Mesothelial cell of epicardium (in vitro differentiated cells): Measurements from ENCODE around the gene C19orf38. TPM values are rescaled to one million over a fixed set of nuclear protein-coding genes. Genes with fewer than 3 reads are reported as not detected.
"Not testable (repeated sequence)": the region's sequence is repeated elsewhere in the genome, so short reads cannot be mapped to it uniquely, and the experiment has no call there.

ENCODE experiments used
- DNase-seq, 2 experiments: peaks; one replicate each; pipeline ENCODE4 v3.0.0; 2021; ENCODE audit warnings: low spot score in 2 of 2; ENCODE audit not compliant: unreplicated experiment in 2 of 2
- H3K27ac Mint-ChIP-seq: 2 replicates; pipeline ENCODE4 v1.8.0; 2021; ENCODE audit warnings: mixed read lengths
- H3K27me3 Mint-ChIP-seq: 2 replicates; pipeline ENCODE4 v1.8.0; 2021; ENCODE audit warnings: low read depth, mixed read lengths
- H3K36me3 Mint-ChIP-seq: 2 replicates; pipeline ENCODE4 v1.8.0; 2021; ENCODE audit warnings: mixed read lengths
- H3K4me1 Mint-ChIP-seq: 2 replicates; pipeline ENCODE4 v1.8.0; 2021; ENCODE audit warnings: mixed read lengths
- H3K4me3 Mint-ChIP-seq: 2 replicates; pipeline ENCODE4 v1.8.0; 2021; ENCODE audit warnings: mild to moderate bottlenecking, moderate library complexity, mixed read lengths
- H3K9me3 Mint-ChIP-seq: 2 replicates; pipeline ENCODE4 v1.8.0; 2021; ENCODE audit warnings: mixed read lengths
- CTCF ChIP-seq: fragments of 200-600 bp; sonication (generic); IDR thresholded peaks from one replicate; pipeline ENCODE4 v1.5.0; 2021; ENCODE audit warnings: antibody characterized with exemption; ENCODE audit not compliant: unreplicated experiment
- total RNA-seq: library from RNA; stranded (reverse); gene quantifications from 3 replicates; pipeline ENCODE4 v1.2.1, GENCODE V29; 2021

C19orf38 gene
- total RNA-seq, 1 donor from 2014 or later = 2.3 TPM

- Mint-ChIP-seq H3K4me1 (peaks cover 16% of the 10 kb centered on the region), H3K4me3 (no peak overlapping the region), H3K27ac (no peak overlapping the region), H3K9me3 (no peaks in the 10 kb centered on the region), H3K36me3 (no peaks in the 10 kb centered on the region), H3K27me3 (no peaks in the 10 kb centered on the region)
- no peak for TF ChIP-seq CTCF
- DNase-seq = no peak
Observed at GRCh38 chr19:10866495-10866894, 18.3 kb downstream of the C19orf38 start.

GRCh38 chr19:10868872-10869547 lies 20.8 kb downstream of the C19orf38 start:
- no peak for DNase-seq
- TF ChIP-seq CTCF = no peak
- H3K27me3 Mint-ChIP-seq = no peaks in the 10 kb centered on the region
- peak overlapping the region; percentile 59 for H3K27ac Mint-ChIP-seq
- no peaks in the 10 kb centered on the region for H3K36me3 Mint-ChIP-seq
- H3K9me3 Mint-ChIP-seq = no peaks in the 10 kb centered on the region
- H3K4me3 Mint-ChIP-seq = no peak overlapping the region
- peaks cover 19% of the 10 kb centered on the region for H3K4me1 Mint-ChIP-seq

GRCh38 chr19:10869872-10870311 lies 21.7 kb downstream of the C19orf38 start:
- DNase-seq, H3K36me3 Mint-ChIP-seq, H3K27me3 Mint-ChIP-seq, H3K9me3 Mint-ChIP-seq: not testable (repeated sequence)
- peaks cover 15% of the 10 kb centered on the region for H3K4me1 Mint-ChIP-seq
- H3K4me3 Mint-ChIP-seq = peak overlapping the region; percentile 68
- peak overlapping the region; percentile 95 for H3K27ac Mint-ChIP-seq

GRCh38 chr19:10870501-10870954 lies 22.3 kb downstream of the C19orf38 start:
- Mint-ChIP-seq H3K27ac (peak overlapping the region; percentile 95), H3K36me3 (no peaks in the 10 kb centered on the region), H3K4me3 (peak overlapping the region; percentile 68), H3K27me3 (no peaks in the 10 kb centered on the region), H3K4me1 (peaks cover 15% of the 10 kb centered on the region), H3K9me3 (no peaks in the 10 kb centered on the region)
- no peak for TF ChIP-seq CTCF
- no peak for DNase-seq

- peak; percentile 99 for DNase-seq
- peak within 1 kb of the TSS; percentile 96 for H3K27ac Mint-ChIP-seq
- no peaks in the 10 kb centered on the region for H3K27me3 Mint-ChIP-seq
- no peaks in the 10 kb centered on the region for H3K36me3 Mint-ChIP-seq
- peak; percentile 75 for TF ChIP-seq CTCF
- H3K4me3 Mint-ChIP-seq = peak within 1 kb of the TSS; percentile 85
- peaks cover 15% of the 10 kb centered on the region for H3K4me1 Mint-ChIP-seq
- H3K9me3 Mint-ChIP-seq = no peaks in the 10 kb centered on the region
Observed at GRCh38 chr19:10870955-10871603, 22.9 kb downstream of the C19orf38 start, which contains the start of gene CARM1. Gene CARM1 (plus strand): TSS chr19:10871553. CDS start chr19:10871703, 150 bp downstream.
